Ovary (tissue), 3 donors: Measurements from ENCODE around the gene SOAT1.

Experiments
- CTCF ChIP-seq, 3 donors: fragments of 450-650 bp in 2 of 3; fragments of 200-600 bp in 1 of 3; IDR thresholded peaks; one replicate each; pipeline versions ENCODE4 v1.5.1 to v1.8.0; 2016 to 2022; ENCODE audit warnings: antibody characterized with exemption in 3 of 3, mild to moderate bottlenecking in 1 of 3
- POLR2A ChIP-seq: fragments of 450-650 bp; IDR thresholded peaks from one replicate; pipeline ENCODE4 v1.6.1; 2017; ENCODE audit warnings: antibody characterized with exemption, mild to moderate bottlenecking, moderate library complexity
- donor health status: DM: no; HTN: no; CAD: no.

GRCh38 chr1:179351281-179351680 is 57.7 kb downstream of the SOAT1 start:
- TF ChIP-seq CTCF (IDR thresholded peaks at IDR 0.05), result no peak
- TF ChIP-seq POLR2A, result no peak
